Measurements from ENCODE around the gene DYNLT4. TPM values are rescaled to one million over a fixed set of nuclear protein-coding genes. Genes with fewer than 3 reads are reported as not detected.
A peak's percentile ranks its signal among the peaks of the same experiment; 100 is the strongest.

The DYNLT4 gene
- total and polyA plus RNA-seq, 2 of the 13 experiments (the other 11 are each of a cell fraction or from before 2014, with no cell fraction given) = 0.77 TPM; not detected in 1

DNA sequence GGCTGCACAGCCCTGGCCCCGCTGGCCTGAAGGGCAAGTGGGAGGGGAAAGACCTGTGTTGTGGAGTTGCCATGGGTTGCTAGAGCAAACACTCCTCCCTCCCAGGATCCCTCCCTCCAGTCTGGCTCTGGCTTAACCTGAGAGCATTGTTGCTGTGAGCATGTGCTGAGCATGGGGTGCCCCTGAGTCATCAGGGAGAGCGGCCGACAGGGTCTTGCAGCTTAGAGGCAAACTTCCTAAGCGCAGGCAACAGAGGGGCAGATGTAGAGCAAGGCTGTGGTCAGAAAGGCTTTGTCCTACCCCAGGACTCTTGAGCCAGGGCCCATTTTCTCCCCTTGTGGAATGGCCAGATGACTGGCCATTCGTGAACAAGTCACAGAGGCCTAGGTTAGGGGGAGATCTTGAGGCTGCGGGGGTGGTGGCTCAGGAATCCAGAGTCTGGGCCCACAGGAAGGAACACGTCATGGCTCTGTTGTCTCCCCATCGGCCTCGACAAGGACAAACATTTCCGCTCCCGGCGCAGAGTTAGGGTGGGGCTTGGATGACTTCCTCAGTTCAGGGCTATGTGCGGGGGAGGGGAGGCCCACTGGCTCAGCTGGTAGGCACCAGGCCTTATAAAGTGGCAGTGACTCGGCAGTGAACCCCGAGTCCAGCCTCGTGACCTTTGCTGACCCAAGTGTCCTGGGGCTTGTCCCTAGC lies 362 bp upstream of the DYNLT4 start (continued):
- no peak; the same call in 1 of the 2 replicates for TF ChIP-seq KMT2B (CRISPR knock-in tag; IDR thresholded peaks at IDR 0.05)
- TF ChIP-seq CBFB (CRISPR knock-in tag; IDR thresholded peaks at IDR 0.05) = no peak
- TF ChIP-seq HOXD1 (CRISPR knock-in tag; IDR thresholded peaks at IDR 0.05) = 0 out of 2 replicates have a peak, but pooled peaks have one; percentile 41
- TF ChIP-seq ZFP82 (CRISPR knock-in tag; IDR thresholded peaks at IDR 0.05; ENCODE audit: borderline replicate concordance) = peak; percentile 49; the same call in 1 of the 2 replicates
- TF ChIP-seq ERF (CRISPR knock-in tag; IDR thresholded peaks at IDR 0.05) = peak; percentile 68; the same call in 1 of the 2 replicates
- no peak for TF ChIP-seq ZBTB7B (CRISPR knock-in tag; IDR thresholded peaks at IDR 0.05)
- TF ChIP-seq, protein P1, sequence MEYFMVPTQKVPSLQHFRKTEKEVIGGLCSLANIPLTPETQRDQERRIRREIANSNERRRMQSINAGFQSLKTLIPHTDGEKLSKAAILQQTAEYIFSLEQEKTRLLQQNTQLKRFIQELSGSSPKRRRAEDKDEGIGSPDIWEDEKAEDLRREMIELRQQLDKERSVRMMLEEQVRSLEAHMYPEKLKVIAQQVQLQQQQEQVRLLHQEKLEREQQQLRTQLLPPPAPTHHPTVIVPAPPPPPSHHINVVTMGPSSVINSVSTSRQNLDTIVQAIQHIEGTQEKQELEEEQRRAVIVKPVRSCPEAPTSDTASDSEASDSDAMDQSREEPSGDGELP (IDR thresholded peaks at IDR 0.05; ENCODE audit: borderline replicate concordance, low read depth) = peak; percentile 97
- TF ChIP-seq, protein P2, sequence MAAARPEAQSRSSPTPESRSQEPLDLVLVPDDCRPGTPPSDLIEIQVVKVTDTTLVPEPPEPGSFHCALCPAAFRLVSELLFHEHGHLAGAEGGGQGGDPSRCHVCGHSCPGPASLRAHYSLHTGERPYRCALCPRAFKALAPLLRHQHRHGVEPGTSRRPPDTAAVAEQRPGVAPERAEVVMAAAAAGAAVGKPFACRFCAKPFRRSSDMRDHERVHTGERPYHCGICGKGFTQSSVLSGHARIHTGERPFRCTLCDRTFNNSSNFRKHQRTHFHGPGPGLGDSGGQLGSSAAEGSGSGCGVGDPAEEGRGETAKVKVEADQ (CRISPR knock-in tag; IDR thresholded peaks at IDR 0.05; ENCODE audit: borderline replicate concordance) = no peak
- peak; percentile 22; the same call in 1 of the 2 replicates for TF ChIP-seq ZNF12 (CRISPR knock-in tag; IDR thresholded peaks at IDR 0.05)
- peak; percentile 75; the same call in 1 of the 2 replicates for TF ChIP-seq ZNF879 (CRISPR knock-in tag; IDR thresholded peaks at IDR 0.05)
- peak; percentile 86 for TF ChIP-seq ZNF543 (CRISPR knock-in tag; IDR thresholded peaks at IDR 0.05)
- TF ChIP-seq ELF1 (CRISPR knock-in tag; IDR thresholded peaks at IDR 0.05) = peak; percentile 53; the same call in 1 of the 2 replicates
- TF ChIP-seq, protein P3, sequence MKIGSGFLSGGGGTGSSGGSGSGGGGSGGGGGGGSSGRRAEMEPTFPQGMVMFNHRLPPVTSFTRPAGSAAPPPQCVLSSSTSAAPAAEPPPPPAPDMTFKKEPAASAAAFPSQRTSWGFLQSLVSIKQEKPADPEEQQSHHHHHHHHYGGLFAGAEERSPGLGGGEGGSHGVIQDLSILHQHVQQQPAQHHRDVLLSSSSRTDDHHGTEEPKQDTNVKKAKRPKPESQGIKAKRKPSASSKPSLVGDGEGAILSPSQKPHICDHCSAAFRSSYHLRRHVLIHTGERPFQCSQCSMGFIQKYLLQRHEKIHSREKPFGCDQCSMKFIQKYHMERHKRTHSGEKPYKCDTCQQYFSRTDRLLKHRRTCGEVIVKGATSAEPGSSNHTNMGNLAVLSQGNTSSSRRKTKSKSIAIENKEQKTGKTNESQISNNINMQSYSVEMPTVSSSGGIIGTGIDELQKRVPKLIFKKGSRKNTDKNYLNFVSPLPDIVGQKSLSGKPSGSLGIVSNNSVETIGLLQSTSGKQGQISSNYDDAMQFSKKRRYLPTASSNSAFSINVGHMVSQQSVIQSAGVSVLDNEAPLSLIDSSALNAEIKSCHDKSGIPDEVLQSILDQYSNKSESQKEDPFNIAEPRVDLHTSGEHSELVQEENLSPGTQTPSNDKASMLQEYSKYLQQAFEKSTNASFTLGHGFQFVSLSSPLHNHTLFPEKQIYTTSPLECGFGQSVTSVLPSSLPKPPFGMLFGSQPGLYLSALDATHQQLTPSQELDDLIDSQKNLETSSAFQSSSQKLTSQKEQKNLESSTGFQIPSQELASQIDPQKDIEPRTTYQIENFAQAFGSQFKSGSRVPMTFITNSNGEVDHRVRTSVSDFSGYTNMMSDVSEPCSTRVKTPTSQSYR (CRISPR knock-in tag; IDR thresholded peaks at IDR 0.05; ENCODE audit: borderline replicate concordance) = peak; percentile 88; the same call in 1 of the 2 replicates
- TF ChIP-seq MED8 (CRISPR knock-in tag; IDR thresholded peaks at IDR 0.05; ENCODE audit: insufficient replicate concordance) = no peak
- no peak for TF ChIP-seq ZNF383 (CRISPR knock-in tag; IDR thresholded peaks at IDR 0.05; ENCODE audit: borderline replicate concordance)
- TF ChIP-seq, protein P4, sequence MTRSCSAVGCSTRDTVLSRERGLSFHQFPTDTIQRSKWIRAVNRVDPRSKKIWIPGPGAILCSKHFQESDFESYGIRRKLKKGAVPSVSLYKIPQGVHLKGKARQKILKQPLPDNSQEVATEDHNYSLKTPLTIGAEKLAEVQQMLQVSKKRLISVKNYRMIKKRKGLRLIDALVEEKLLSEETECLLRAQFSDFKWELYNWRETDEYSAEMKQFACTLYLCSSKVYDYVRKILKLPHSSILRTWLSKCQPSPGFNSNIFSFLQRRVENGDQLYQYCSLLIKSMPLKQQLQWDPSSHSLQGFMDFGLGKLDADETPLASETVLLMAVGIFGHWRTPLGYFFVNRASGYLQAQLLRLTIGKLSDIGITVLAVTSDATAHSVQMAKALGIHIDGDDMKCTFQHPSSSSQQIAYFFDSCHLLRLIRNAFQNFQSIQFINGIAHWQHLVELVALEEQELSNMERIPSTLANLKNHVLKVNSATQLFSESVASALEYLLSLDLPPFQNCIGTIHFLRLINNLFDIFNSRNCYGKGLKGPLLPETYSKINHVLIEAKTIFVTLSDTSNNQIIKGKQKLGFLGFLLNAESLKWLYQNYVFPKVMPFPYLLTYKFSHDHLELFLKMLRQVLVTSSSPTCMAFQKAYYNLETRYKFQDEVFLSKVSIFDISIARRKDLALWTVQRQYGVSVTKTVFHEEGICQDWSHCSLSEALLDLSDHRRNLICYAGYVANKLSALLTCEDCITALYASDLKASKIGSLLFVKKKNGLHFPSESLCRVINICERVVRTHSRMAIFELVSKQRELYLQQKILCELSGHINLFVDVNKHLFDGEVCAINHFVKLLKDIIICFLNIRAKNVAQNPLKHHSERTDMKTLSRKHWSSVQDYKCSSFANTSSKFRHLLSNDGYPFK (CRISPR knock-in tag; IDR thresholded peaks at IDR 0.05; ENCODE audit: borderline replicate concordance) = no peak; the same call in 1 of the 2 replicates
- TF ChIP-seq AKAP8 (CRISPR knock-in tag; IDR thresholded peaks at IDR 0.05) = peak; percentile 49; the same call in 1 of the 2 replicates
- TF ChIP-seq HNRNPK (IDR thresholded peaks at IDR 0.05; ENCODE audit: low read depth, low read length, poor library complexity, severe bottlenecking) = no peak
- TF ChIP-seq, protein P5, sequence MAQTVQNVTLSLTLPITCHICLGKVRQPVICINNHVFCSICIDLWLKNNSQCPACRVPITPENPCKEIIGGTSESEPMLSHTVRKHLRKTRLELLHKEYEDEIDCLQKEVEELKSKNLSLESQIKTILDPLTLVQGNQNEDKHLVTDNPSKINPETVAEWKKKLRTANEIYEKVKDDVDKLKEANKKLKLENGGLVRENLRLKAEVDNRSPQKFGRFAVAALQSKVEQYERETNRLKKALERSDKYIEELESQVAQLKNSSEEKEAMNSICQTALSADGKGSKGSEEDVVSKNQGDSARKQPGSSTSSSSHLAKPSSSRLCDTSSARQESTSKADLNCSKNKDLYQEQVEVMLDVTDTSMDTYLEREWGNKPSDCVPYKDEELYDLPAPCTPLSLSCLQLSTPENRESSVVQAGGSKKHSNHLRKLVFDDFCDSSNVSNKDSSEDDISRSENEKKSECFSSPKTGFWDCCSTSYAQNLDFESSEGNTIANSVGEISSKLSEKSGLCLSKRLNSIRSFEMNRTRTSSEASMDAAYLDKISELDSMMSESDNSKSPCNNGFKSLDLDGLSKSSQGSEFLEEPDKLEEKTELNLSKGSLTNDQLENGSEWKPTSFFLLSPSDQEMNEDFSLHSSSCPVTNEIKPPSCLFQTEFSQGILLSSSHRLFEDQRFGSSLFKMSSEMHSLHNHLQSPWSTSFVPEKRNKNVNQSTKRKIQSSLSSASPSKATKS (CRISPR knock-in tag; IDR thresholded peaks at IDR 0.05) = peak; percentile 92; the same call in 1 of the 2 replicates
